Left ventricle myocardium superior (tissue), 1 donor: ENCODE data around the gene GRAPL. TPM values are rescaled to one million over a fixed set of nuclear protein-coding genes. Genes with fewer than 3 reads are reported as not detected.
"Not testable (repeated sequence)": the region's sequence is repeated elsewhere in the genome, so short reads cannot be mapped to it uniquely, and the experiment has no call there.

Source experiments
- ATAC-seq: fragments of 200-7000 bp; cut with Tn5 transposase; one replicate; pipeline ENCODE4 v1.9.1; 2020; ENCODE audit warnings: mild to moderate bottlenecking, moderate library complexity
- DNase-seq: peaks from one replicate; pipeline ENCODE4 v3.0.0-alpha.2; 2020
- intact Hi-C: fragments of 100-400 bp; cut with micrococcal nuclease; formaldehyde crosslinking; loops from one replicate; pipeline ENCODE4 v1.11.0; 2022
- long read RNA-seq: library from polyadenylated mRNA; unstranded; transcript quantifications from one replicate; pipeline ENCODE4 v2.0.0, GENCODE V29; 2021
- total RNA-seq: library from RNA; stranded (reverse); fragmentation: NEBNext Ultra II Directional; extraction: Animal tissue kit (Norgen Biotek cat#: 25700); gene quantifications from one replicate; pipeline ENCODE4 v1.2.1, GENCODE V29; 2021
- donor health status: DM: no; HTN: yes; CAD: no; lungs with severe emphysema.

The GRAPL gene
- 1.0 TPM for total RNA-seq
- long read RNA-seq, partial matches to known transcripts: 0 of 1 reads
- long read RNA-seq, other reads (novel, unspliced or antisense): 1 of 1 reads

- DNase-seq, intact Hi-C loops: not testable (repeated sequence)
- peak; percentile 58 for ATAC-seq
Measured at GRCh38 chr17:19127148-19127980, at the start of gene GRAPL. Gene GRAPL (plus strand): TSS chr17:19127589. CDS start chr17:19127620, 31 bp downstream.

GRCh38 chr17:19088804-19089685 is 38.3 kb upstream of the GRAPL start:
- intact Hi-C loops: not testable (repeated sequence)
- DNase-seq: peak; percentile 19
- ATAC-seq: peak; percentile 94

- DNase-seq, ATAC-seq, intact Hi-C loops: not testable (repeated sequence)
Measured at GRCh38 chr17:19090058-19090772, 37.2 kb upstream of the GRAPL start.

- peak; percentile 27 for DNase-seq
- peak; percentile 63 for ATAC-seq
- intact Hi-C loops: not testable (repeated sequence)
Measured at GRCh38 chr17:19092737-19093683, 34.4 kb upstream of the GRAPL start.

GRCh38 chr17:19093684-19094438 is 33.5 kb upstream of the GRAPL start:
- peak; percentile 2 for DNase-seq
- intact Hi-C loops, ATAC-seq: not testable (repeated sequence)

- ATAC-seq, DNase-seq, intact Hi-C loops: not testable (repeated sequence)
Measured at GRCh38 chr17:19108517-19108916, 18.9 kb upstream of the GRAPL start.

- peak; percentile 74 for ATAC-seq
- DNase-seq, intact Hi-C loops: not testable (repeated sequence)
Measured at GRCh38 chr17:19110189-19111097, 16.9 kb upstream of the GRAPL start.

GRCh38 chr17:19111111-19111711 is 16.2 kb upstream of the GRAPL start:
- intact Hi-C loops: not testable (repeated sequence)
- DNase-seq: peak; percentile 91
- ATAC-seq: peak; percentile 97

GRCh38 chr17:19111801-19112458 is 15.5 kb upstream of the GRAPL start:
- intact Hi-C loops: not testable (repeated sequence)
- ATAC-seq: peak; percentile 39
- peak; percentile 48 for DNase-seq

- ATAC-seq, DNase-seq, intact Hi-C loops: not testable (repeated sequence)
Measured at GRCh38 chr17:19112459-19112826, 14.9 kb upstream of the GRAPL start.

GRCh38 chr17:19118695-19119094 is 8.7 kb upstream of the GRAPL start:
- peak; percentile 71 for ATAC-seq
- DNase-seq, intact Hi-C loops: not testable (repeated sequence)

- ATAC-seq, intact Hi-C loops, DNase-seq: not testable (repeated sequence)
Measured at GRCh38 chr17:19125289-19125688, 2.1 kb upstream of the GRAPL start.

GRCh38 chr17:19129500-19129899 is 2.1 kb downstream of the GRAPL start:
- ATAC-seq, DNase-seq, intact Hi-C loops: not testable (repeated sequence)

- intact Hi-C loops, DNase-seq, ATAC-seq: not testable (repeated sequence)
Measured at GRCh38 chr17:19131108-19131507, 3.7 kb downstream of the GRAPL start.

- ATAC-seq, DNase-seq, intact Hi-C loops: not testable (repeated sequence)
Measured at GRCh38 chr17:19131772-19132171, 4.4 kb downstream of the GRAPL start.
